ENCODE results near the gene RPL37A.

RPL37A gene

GRCh38 chr2:216548901-216549331, 50.3 kb downstream of the RPL37A start:
- DNase-seq, result no peak

- DNase-seq, result peak; percentile 51
Measured at GRCh38 chr2:216549926-216550690, 51.5 kb downstream of the RPL37A start.

- peak; percentile 79 for DNase-seq
Measured at GRCh38 chr2:216551234-216552068, 52.8 kb downstream of the RPL37A start.

- DNase-seq, result peak; percentile 81
Measured at GRCh38 chr2:216553093-216553478, 54.4 kb downstream of the RPL37A start.
